PFSK-1 (cell line): ENCODE measurements around the gene GSE1.

Experiments used
- POLR2AphosphoS5 ChIP-seq: IDR thresholded peaks from 2 replicates; pipeline ENCODE4 v1.6.1; 2012; ENCODE audit warnings: low read depth, mild to moderate bottlenecking, control low read depth, low read length, moderate library complexity
- REST ChIP-seq, 2 experiments: IDR thresholded peaks; 2 replicates each; pipeline versions ENCODE4 v1.6.1 to v1.8.0; 2011 to 2012; ENCODE audit warnings: low read depth in 2 of 2, low read length in 2 of 2, control low read depth in 1 of 2, inconsistent platforms in 1 of 2, mild to moderate bottlenecking in 1 of 2, moderate library complexity in 1 of 2; ENCODE audit not compliant: insufficient read depth in 1 of 2
- TAF1 ChIP-seq: IDR thresholded peaks from 2 replicates; pipeline ENCODE4 v1.6.1; 2012; ENCODE audit warnings: low read length, control low read depth, borderline replicate concordance; ENCODE audit not compliant: insufficient read depth

DNA sequence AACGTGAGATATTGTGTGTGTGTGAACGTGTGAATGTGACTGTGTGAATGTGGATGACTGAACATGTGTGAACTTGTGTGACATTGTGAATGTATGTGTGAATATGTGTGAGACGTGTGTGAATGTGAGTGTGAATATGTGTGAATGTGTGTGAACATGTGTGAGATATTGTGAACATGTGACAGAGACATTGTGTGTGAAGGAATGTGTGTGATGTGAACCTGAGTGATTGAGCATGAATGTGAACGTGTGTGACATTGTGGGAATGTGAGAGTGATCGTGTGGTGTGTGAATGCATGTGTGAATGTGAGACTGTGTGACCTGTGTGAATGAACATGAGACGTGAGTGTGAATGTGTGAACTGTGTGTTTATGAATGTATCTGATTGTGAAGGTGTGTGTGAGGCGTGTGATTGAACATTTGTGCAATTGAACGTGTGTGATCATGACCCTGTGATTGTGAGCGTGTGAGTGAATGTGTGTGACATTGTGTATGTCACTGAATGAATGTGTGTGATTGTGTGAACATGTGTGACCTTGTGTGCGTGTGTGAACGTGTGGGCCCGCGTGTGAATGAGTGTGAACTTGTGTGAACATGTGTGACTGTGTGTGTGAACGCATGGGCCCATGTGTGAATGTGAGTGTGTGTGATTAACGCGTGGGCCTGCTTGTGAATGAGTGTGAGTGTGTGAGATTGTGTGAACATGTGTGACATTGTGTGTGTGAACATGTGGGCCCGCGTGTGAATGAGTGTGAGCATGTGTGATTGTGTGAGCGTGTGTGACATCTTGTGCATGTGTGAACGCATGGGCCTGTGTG lies 23.2 kb upstream of the GSE1 start:
- no peak for TF ChIP-seq POLR2AphosphoS5
- no peak for TF ChIP-seq REST (IDR thresholded peaks at IDR 0.05; ENCODE audit: insufficient read depth in 1 of 2, low read depth in 2 of 2, low read length in 2 of 2)
- TF ChIP-seq TAF1, result no peak
